HepG2 (cell line): Measurements from ENCODE around the gene SPEM2. TPM values are rescaled to one million over a fixed set of nuclear protein-coding genes. Genes with fewer than 3 reads are reported as not detected.

Source experiments
- ARHGAP35 ChIP-seq: sonication (generic); formaldehyde crosslinking; IDR thresholded peaks from 2 replicates; pipeline ENCODE4 v1.9.0; 2022; ENCODE audit warnings: mild to moderate bottlenecking, inconsistent platforms, moderate library complexity, missing genetic modification reagents, borderline replicate concordance
- BORCS8-MEF2B ChIP-seq: sonication (generic); formaldehyde crosslinking; IDR thresholded peaks from 2 replicates; pipeline ENCODE4 v1.8.0; 2022; ENCODE audit warnings: mild to moderate bottlenecking, missing genetic modification reagents
- CTCF ChIP-seq: sonication (generic); formaldehyde crosslinking; IDR thresholded peaks from 2 replicates; pipeline ENCODE4 v1.5.0; 2020; ENCODE audit warnings: mild to moderate bottlenecking, missing genetic modification reagents, moderate library complexity
- ETS1 ChIP-seq: sonication (generic); formaldehyde crosslinking; IDR thresholded peaks from 2 replicates; pipeline ENCODE4 v1.4.0; 2020; ENCODE audit warnings: missing genetic modification reagents
- GATAD1 ChIP-seq: IDR thresholded peaks from 2 replicates; pipeline ENCODE4 v1.6.1; 2016; ENCODE audit warnings: missing genetic modification reagents, missing compliant biosample characterization
- MYC ChIP-seq: sonication (generic); formaldehyde crosslinking; IDR thresholded peaks from 2 replicates; pipeline ENCODE4 v1.9.0; 2021; ENCODE audit warnings: missing genetic modification reagents, borderline replicate concordance
- NFYB ChIP-seq: sonication (generic); formaldehyde crosslinking; IDR thresholded peaks from 2 replicates; pipeline ENCODE4 v1.4.0; 2020; ENCODE audit warnings: missing genetic modification reagents
- NONO ChIP-seq, 2 experiments: fragments of 450-650 bp in 1 of 2; sonication (generic) in 1 of 2; formaldehyde crosslinking in 1 of 2; IDR thresholded peaks in 1 of 2; conservative IDR thresholded peaks in 1 of 2; 2 replicates each; pipeline versions ENCODE4 v1.6.1 to v1.8.0; 2017 to 2022; ENCODE audit warnings: mild to moderate bottlenecking in 1 of 2, missing genetic modification reagents in 1 of 2, moderate library complexity in 1 of 2
- NR0B2 ChIP-seq: sonication (generic); formaldehyde crosslinking; IDR thresholded peaks from 2 replicates; pipeline ENCODE4 v1.4.0; 2020; ENCODE audit warnings: mild to moderate bottlenecking, missing genetic modification reagents
- POLR2A ChIP-seq, 2 experiments: IDR thresholded peaks; 2 replicates each; pipeline ENCODE4 v1.6.1; 2011; ENCODE audit warnings: low read depth in 2 of 2, low read length in 2 of 2, mild to moderate bottlenecking in 1 of 2, moderate library complexity in 1 of 2; ENCODE audit not compliant: insufficient read depth in 1 of 2
- PREB ChIP-seq: sonication (generic); formaldehyde crosslinking; IDR thresholded peaks from 2 replicates; pipeline ENCODE4 v1.4.0; 2020; ENCODE audit warnings: missing genetic modification reagents
- TOE1 ChIP-seq: sonication (generic); formaldehyde crosslinking; IDR thresholded peaks from 2 replicates; pipeline ENCODE4 v1.4.0; 2020; ENCODE audit warnings: mild to moderate bottlenecking, missing genetic modification reagents
- U2AF1 ChIP-seq: fragments of 200-400 bp; formaldehyde crosslinking; optimal IDR thresholded peaks from 2 replicates; pipeline ENCODE3; 2017; ENCODE audit warnings: mild to moderate bottlenecking, low read depth, low read length
- ZBTB34 ChIP-seq: sonication (generic); formaldehyde crosslinking; IDR thresholded peaks from 2 replicates; pipeline ENCODE4 v1.8.0; 2022; ENCODE audit warnings: mild to moderate bottlenecking, missing genetic modification reagents
- ZBTB7A ChIP-seq: sonication (generic); formaldehyde crosslinking; IDR thresholded peaks from 2 replicates; pipeline ENCODE4 v1.8.0; 2022; ENCODE audit warnings: mild to moderate bottlenecking, missing genetic modification reagents
- ZNF263 ChIP-seq: sonication (generic); formaldehyde crosslinking; IDR thresholded peaks from 2 replicates; pipeline ENCODE4 v1.4.0; 2020; ENCODE audit warnings: missing genetic modification reagents
- ZNF275 ChIP-seq: sonication (generic); formaldehyde crosslinking; IDR thresholded peaks from 2 replicates; pipeline ENCODE4 v1.8.0; 2022; ENCODE audit warnings: missing genetic modification reagents, mild to moderate bottlenecking, inconsistent platforms, borderline replicate concordance
- ZNF3 ChIP-seq: IDR thresholded peaks from 2 replicates; pipeline ENCODE4 v1.7.0; 2017; ENCODE audit warnings: inconsistent platforms
- ZNF790 ChIP-seq: sonication (generic); formaldehyde crosslinking; IDR thresholded peaks from 2 replicates; pipeline ENCODE4 v1.8.0; 2022; ENCODE audit warnings: missing genetic modification reagents, mild to moderate bottlenecking, borderline replicate concordance
- ZNF83 ChIP-seq: sonication (generic); formaldehyde crosslinking; IDR thresholded peaks from 2 replicates; pipeline ENCODE4 v1.4.0; 2020; ENCODE audit warnings: missing genetic modification reagents, mild to moderate bottlenecking, borderline replicate concordance
- ZNF883 ChIP-seq: sonication (generic); formaldehyde crosslinking; IDR thresholded peaks from 2 replicates; pipeline ENCODE4 v1.5.1; 2020; ENCODE audit warnings: mild to moderate bottlenecking, missing genetic modification reagents; ENCODE audit errors: not compliant biosample characterization
- polyA plus RNA-seq, 8 experiments: library from polyadenylated mRNA; depleted of rRNA in 3 of 8; stranded (reverse) in 7 of 8; unstranded in 1 of 8; fragments of >200 nt; fragmentation: Illumina TruSeq in 4 of 8; extraction: Trizol in 4 of 8; gene quantifications; 2 replicates each; pipeline versions ENCODE4 v1.2.1 to v1.2.3, GENCODE V29; 2011 to 2016; ENCODE audit warnings: low read depth in 4 of 8, missing spikeins in 1 of 8, mixed read lengths in 1 of 8; ENCODE audit not compliant: insufficient read depth in 1 of 8
- total RNA-seq, 5 experiments: library from RNA; depleted of rRNA; stranded (reverse); fragments of >200 nt; fragmentation: Illumina TruSeq; extraction: Trizol; gene quantifications; 2 replicates each; pipeline ENCODE4 v1.2.3, GENCODE V29; 2016; ENCODE audit warnings: low read depth in 1 of 5

Gene SPEM2
- total and polyA plus RNA-seq, 2 of the 13 experiments (the other 11 are each of a cell fraction or from before 2014, with no cell fraction given): not detected

- 0 out of 2 replicates have a peak, but pooled peaks have one; percentile 30 for TF ChIP-seq NR0B2 (CRISPR knock-in tag)
- peak; percentile 32; the same call in 1 of the 2 replicates for TF ChIP-seq ZNF263
- no peak for TF ChIP-seq NONO (IDR thresholded peaks at IDR 0.05)
- TF ChIP-seq NONO (CRISPR knock-in tag; conservative IDR thresholded peaks at IDR 0.05): peak; percentile 78
- peak; percentile 17; the same call in 1 of the 2 replicates for TF ChIP-seq ZBTB7A (CRISPR knock-in tag)
- TF ChIP-seq NFYB (CRISPR knock-in tag): 0 out of 2 replicates have a peak, but pooled peaks have one; percentile 11
- 0 out of 2 replicates have a peak, but pooled peaks have one; percentile 33 for TF ChIP-seq ZBTB34
- TF ChIP-seq U2AF1: no peak
- TF ChIP-seq ZNF883: peak; percentile 77
- TF ChIP-seq PREB: no peak
- TF ChIP-seq POLR2A (IDR thresholded peaks at IDR 0.05; ENCODE audit: insufficient read depth in 1 of 2, low read depth in 2 of 2, low read length in 2 of 2): peak; percentile 59 to 84; a peak in 3 of 4 replicates
- no peak for TF ChIP-seq TOE1 (CRISPR knock-in tag)
- no peak for TF ChIP-seq ZNF275 (CRISPR knock-in tag)
- 0 out of 2 replicates have a peak, but pooled peaks have one; percentile 60 for TF ChIP-seq ZNF83 (CRISPR knock-in tag)
- peak; percentile 81; the same call in 1 of the 2 replicates for TF ChIP-seq MYC (CRISPR knock-in tag)
- TF ChIP-seq GATAD1 (CRISPR knock-in tag): no peak
- TF ChIP-seq ZNF790 (CRISPR knock-in tag): peak; percentile 86; the same call in 1 of the 2 replicates
- TF ChIP-seq CTCF (CRISPR knock-in tag): peak; percentile 53
- peak; percentile 38; the same call in 1 of the 2 replicates for TF ChIP-seq BORCS8-MEF2B
- TF ChIP-seq ZNF3: no peak
- TF ChIP-seq ETS1: no peak
- peak; percentile 33; the same call in 1 of the 2 replicates for TF ChIP-seq ARHGAP35
Measured at GRCh38 chr17:7394452-7395191, 30.8 kb upstream of the SPEM2 start, which contains the start of gene PLSCR3 (continued).
